ACC112 (cell line): ENCODE measurements around the gene UGT1A3.
"Not testable (repeated sequence)": the region's sequence is repeated elsewhere in the genome, so short reads cannot be mapped to it uniquely, and the experiment has no call there.

Experiments used
- H2AFZ ChIP-seq: fragments of 200-600 bp; sonication (generic); one replicate; pipeline ENCODE4 v1.6.0; 2017; ENCODE audit warnings: antibody characterized with exemption, low read length; ENCODE audit not compliant: unreplicated experiment
- H3K27ac ChIP-seq: fragments of 200-600 bp; sonication (generic); 2 replicates; pipeline ENCODE4 v1.5.1; 2014; ENCODE audit warnings: low read depth, mild to moderate bottlenecking, antibody characterized with exemption, low read length, moderate library complexity
- H3K27me3 ChIP-seq: fragments of 200-600 bp; sonication (generic); 2 replicates; pipeline ENCODE4 v1.6.1; 2014; ENCODE audit warnings: mild to moderate bottlenecking, antibody characterized with exemption, low read length, moderate library complexity, mixed read lengths; ENCODE audit not compliant: insufficient read depth
- H3K36me3 ChIP-seq: fragments of 200-600 bp; sonication (generic); 2 replicates; pipeline ENCODE4 v1.6.1; 2016; ENCODE audit warnings: mild to moderate bottlenecking, antibody characterized with exemption, low read length, moderate library complexity, mixed read lengths; ENCODE audit not compliant: insufficient read depth
- H3K4me1 ChIP-seq: fragments of 200-600 bp; sonication (generic); one replicate; pipeline ENCODE4 v1.6.1; 2016; ENCODE audit warnings: low read length, mixed read lengths; ENCODE audit not compliant: insufficient read depth, unreplicated experiment, control insufficient read depth
- H3K4me3 ChIP-seq: fragments of 200-600 bp; sonication (generic); 2 replicates; pipeline ENCODE4 v1.5.1; 2014; ENCODE audit warnings: mild to moderate bottlenecking, low read depth, low read length
- H3K79me2 ChIP-seq: fragments of 200-600 bp; sonication (generic); one replicate; pipeline ENCODE4 v1.6.0; 2016; ENCODE audit warnings: low read length; ENCODE audit not compliant: control insufficient read depth, unreplicated experiment, insufficient read depth

The UGT1A3 gene

GRCh38 chr2:233691443-233692433 lies 37.1 kb upstream of the UGT1A3 start:
- Histone ChIP-seq H3K27me3 (peaks cover 32% of the 10 kb centered on the region), H3K4me1 (no peaks in the 10 kb centered on the region), H3K79me2 (no peaks in the 10 kb centered on the region), H3K27ac (no peak overlapping the region), H3K4me3 (no peak overlapping the region), H2AFZ (no peak overlapping the region), H3K36me3 (no peaks in the 10 kb centered on the region)

GRCh38 chr2:233692648-233693047 lies 36.2 kb upstream of the UGT1A3 start, which contains the start of gene UGT1A6:
Gene UGT1A6 (plus strand): TSS chr2:233692890. CDS start chr2:233693005, 115 bp downstream.
- peaks cover 32% of the 10 kb centered on the region for H3K27me3 ChIP-seq
- H3K4me1 ChIP-seq, result no peaks in the 10 kb centered on the region
- no peak within 1 kb of the TSS for H3K4me3 ChIP-seq
- no peaks in the 10 kb centered on the region for H3K79me2 ChIP-seq
- H2AFZ ChIP-seq, result no peak within 1 kb of the TSS
- H3K36me3 ChIP-seq, result no peaks in the 10 kb centered on the region
- H3K27ac ChIP-seq, result no peak within 1 kb of the TSS

- Histone ChIP-seq H3K79me2 (no peaks in the 10 kb centered on the region), H3K27me3 (peaks cover 26% of the 10 kb centered on the region), H3K4me1 (no peaks in the 10 kb centered on the region), H3K4me3 (no peak overlapping the region), H3K36me3 (no peaks in the 10 kb centered on the region), H2AFZ (no peak overlapping the region), H3K27ac (no peak overlapping the region)
Measured at GRCh38 chr2:233693963-233694362, 34.9 kb upstream of the UGT1A3 start.

- H3K4me3 ChIP-seq, result no peak overlapping the region
- H3K27me3 ChIP-seq, result 0 out of 2 replicates have a peak, but pooled peaks cover 1% of the 10 kb centered on the region
- H3K27ac ChIP-seq, result no peak overlapping the region
- H3K36me3 ChIP-seq, result no peaks in the 10 kb centered on the region
- no peak overlapping the region for H2AFZ ChIP-seq
- no peaks in the 10 kb centered on the region for H3K79me2 ChIP-seq
- H3K4me1 ChIP-seq, result no peaks in the 10 kb centered on the region
Measured at GRCh38 chr2:233698740-233699139, 30.1 kb upstream of the UGT1A3 start.

- Histone ChIP-seq H3K27ac (peak overlapping the region; percentile 53), H3K4me1 (no peaks in the 10 kb centered on the region), H3K79me2 (no peaks in the 10 kb centered on the region), H3K4me3 (no peak overlapping the region), H3K36me3 (no peaks in the 10 kb centered on the region), H3K27me3 (no peaks in the 10 kb centered on the region), H2AFZ (peak overlapping the region; percentile 10)
Measured at GRCh38 chr2:233699424-233700027, 29.3 kb upstream of the UGT1A3 start.

- Histone ChIP-seq H3K4me1 (no peaks in the 10 kb centered on the region), H3K4me3 (no peak overlapping the region), H3K27ac (peak overlapping the region; percentile 53), H3K36me3 (no peaks in the 10 kb centered on the region), H3K27me3 (no peaks in the 10 kb centered on the region), H3K79me2 (no peaks in the 10 kb centered on the region), H2AFZ (peak overlapping the region; percentile 10)
Measured at GRCh38 chr2:233700028-233700635, 28.7 kb upstream of the UGT1A3 start.

GRCh38 chr2:233700842-233701241 lies 28.0 kb upstream of the UGT1A3 start:
- H3K27ac ChIP-seq, H2AFZ ChIP-seq, H3K36me3 ChIP-seq, H3K27me3 ChIP-seq, H3K79me2 ChIP-seq, H3K4me3 ChIP-seq, H3K4me1 ChIP-seq: not testable (repeated sequence)

- H3K36me3 ChIP-seq, result no peaks in the 10 kb centered on the region
- H3K79me2 ChIP-seq, result no peaks in the 10 kb centered on the region
- H3K27ac ChIP-seq, result no peak overlapping the region
- no peak overlapping the region for H3K4me3 ChIP-seq
- no peaks in the 10 kb centered on the region for H3K4me1 ChIP-seq
- H2AFZ ChIP-seq, result no peak overlapping the region
- H3K27me3 ChIP-seq, result no peaks in the 10 kb centered on the region
Measured at GRCh38 chr2:233702238-233702637, 26.6 kb upstream of the UGT1A3 start.

GRCh38 chr2:233705911-233706506 lies 22.8 kb upstream of the UGT1A3 start:
- no peaks in the 10 kb centered on the region for H3K36me3 ChIP-seq
- H3K4me3 ChIP-seq, result no peak overlapping the region
- H3K27me3 ChIP-seq, result no peaks in the 10 kb centered on the region
- peaks cover 10% of the 10 kb centered on the region for H3K4me1 ChIP-seq
- H3K79me2 ChIP-seq, result no peaks in the 10 kb centered on the region
- H3K27ac ChIP-seq, result no peak overlapping the region
- no peak overlapping the region for H2AFZ ChIP-seq

- H2AFZ ChIP-seq, result no peak overlapping the region
- H3K4me1 ChIP-seq, result peaks cover 10% of the 10 kb centered on the region
- H3K79me2 ChIP-seq, result no peaks in the 10 kb centered on the region
- H3K36me3 ChIP-seq, result no peaks in the 10 kb centered on the region
- no peak overlapping the region for H3K27ac ChIP-seq
- H3K4me3 ChIP-seq, result no peak overlapping the region
- no peaks in the 10 kb centered on the region for H3K27me3 ChIP-seq
Measured at GRCh38 chr2:233706720-233707119, 22.1 kb upstream of the UGT1A3 start.
